H7 (cell line): ENCODE data around the gene FOXS1. TPM values are rescaled to one million over a fixed set of nuclear protein-coding genes. Genes with fewer than 3 reads are reported as not detected.

Experiments
- DNase-seq: peaks from one replicate; pipeline ENCODE4 v3.0.0; 2012
- H3K27me3 ChIP-seq: 2 replicates; pipeline ENCODE4 v1.6.0; 2011; ENCODE audit warnings: mild to moderate bottlenecking, low read length; ENCODE audit not compliant: control insufficient read depth, insufficient read depth
- H3K36me3 ChIP-seq: replicated peaks from 2 replicates; pipeline ENCODE4 v1.5.1; 2011; ENCODE audit warnings: low read length; ENCODE audit not compliant: control insufficient read depth, insufficient read depth
- H3K4me3 ChIP-seq: 2 replicates; pipeline ENCODE4 v1.5.1; 2011; ENCODE audit warnings: low read depth, mild to moderate bottlenecking, control low read depth, low read length, moderate library complexity; ENCODE audit not compliant: insufficient read depth
- total RNA-seq: library from RNA; depleted of rRNA; stranded (reverse); fragments of >200 nt; shearing (Covaris generic); gene quantifications from 2 replicates; pipeline ENCODE4 v1.2.3, GENCODE V29; 2014; rRNA removed

The FOXS1 gene
- total RNA-seq = 0.38 TPM in 1 of 2 replicates, not detected in the other

DNA sequence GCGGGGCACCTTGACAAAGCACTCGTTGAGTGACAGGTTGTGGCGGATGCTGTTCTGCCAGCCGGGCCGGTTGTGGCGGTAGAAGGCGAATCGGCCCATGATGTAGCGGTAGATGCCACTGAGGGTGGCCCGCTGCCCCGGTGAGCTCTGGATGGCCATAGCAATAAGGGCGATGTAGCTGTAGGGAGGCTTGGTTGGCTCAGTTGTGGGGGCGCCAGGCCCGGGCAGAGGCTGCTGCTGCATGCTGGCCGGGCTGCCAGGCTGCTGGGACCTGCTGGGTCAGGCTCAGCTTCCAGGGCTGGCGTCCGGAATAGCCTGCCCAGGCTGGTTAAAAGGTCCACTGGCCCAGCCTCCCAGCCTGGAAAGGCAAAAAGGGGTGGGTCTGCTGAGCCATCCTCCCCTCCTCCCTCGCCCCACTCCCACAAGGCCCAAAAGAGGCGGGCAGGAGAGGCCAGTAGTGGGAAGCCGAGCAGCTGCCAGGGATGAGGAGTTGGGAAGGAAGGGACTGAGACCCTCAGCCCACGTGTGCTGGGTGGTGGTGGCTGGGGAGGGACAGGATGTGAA lies at the start of gene FOXS1:
TSS of gene FOXS1 (minus strand) at position 305 of the 564 bp plus-strand sequence. CDS start at position 243, 62 bp downstream.
- DNase-seq = peak; percentile 89
- peaks cover 17% of the 10 kb centered on the region for H3K27me3 ChIP-seq
- H3K4me3 ChIP-seq = no peak within 1 kb of the TSS
- H3K36me3 ChIP-seq = no peaks in the 10 kb centered on the region

GRCh38 chr20:31890646-31891045 lies 45.2 kb upstream of the FOXS1 start:
- no peak for DNase-seq
- H3K36me3 ChIP-seq = no peaks in the 10 kb centered on the region
- no peak overlapping the region for H3K4me3 ChIP-seq
- H3K27me3 ChIP-seq = no peaks in the 10 kb centered on the region

DNA sequence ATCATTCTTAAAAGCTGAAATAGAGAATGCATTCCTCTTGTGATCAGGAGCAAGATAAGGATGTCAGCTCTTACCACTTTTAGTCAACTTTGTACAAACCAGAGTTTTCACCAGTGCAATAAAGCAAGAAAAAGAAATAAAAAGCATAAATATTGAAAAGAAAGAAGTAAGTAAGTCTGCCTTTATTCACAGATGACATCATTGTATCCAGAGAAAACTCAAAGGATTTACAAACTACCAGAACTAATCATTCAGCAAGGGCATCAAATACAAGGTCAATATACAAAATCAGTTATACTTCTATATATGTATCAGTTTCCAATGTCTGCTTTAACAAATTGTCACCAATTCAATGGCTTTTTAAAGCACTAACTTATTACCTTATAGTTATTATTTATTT lies 38.4 kb upstream of the FOXS1 start:
- no peak for DNase-seq
- Histone ChIP-seq H3K36me3 (no peaks in the 10 kb centered on the region), H3K27me3 (no peaks in the 10 kb centered on the region), H3K4me3 (no peak overlapping the region)

DNA sequence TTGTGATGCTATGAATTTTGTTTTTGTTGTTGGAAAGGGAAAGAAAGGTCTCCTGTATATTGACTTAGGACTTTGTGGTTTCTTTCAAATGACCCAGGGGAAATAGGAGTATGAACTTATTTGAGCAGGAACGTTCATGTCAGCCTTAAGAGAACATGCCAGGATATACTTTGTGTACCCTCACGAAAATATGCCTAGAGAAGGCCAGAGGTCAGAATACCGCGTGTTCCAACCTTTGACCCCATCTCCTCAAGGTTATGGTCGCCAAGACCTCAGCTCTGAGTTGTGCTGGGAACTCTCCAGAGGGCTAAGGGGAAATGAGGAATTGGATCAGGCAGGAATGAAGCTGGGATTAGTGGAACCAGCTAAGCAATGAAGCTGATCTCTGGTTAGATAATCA lies 36.5 kb upstream of the FOXS1 start:
- no peak for DNase-seq

GRCh38 chr20:31879143-31879987 lies 34.0 kb upstream of the FOXS1 start:
- H3K4me3 ChIP-seq = peak overlapping the region; percentile 42
- DNase-seq = peak; percentile 99
- H3K27me3 ChIP-seq = peaks cover 2% of the 10 kb centered on the region; the same call in 1 of the 2 replicates
- no peaks in the 10 kb centered on the region for H3K36me3 ChIP-seq

More for the DNA sequence above, 36.5 kb upstream of the FOXS1 start:
- peaks cover 2% of the 10 kb centered on the region; the same call in 1 of the 2 replicates for H3K27me3 ChIP-seq
- no peak overlapping the region for H3K4me3 ChIP-seq
- H3K36me3 ChIP-seq = no peaks in the 10 kb centered on the region

- Histone ChIP-seq H3K4me3 (no peak overlapping the region), H3K36me3 (no peaks in the 10 kb centered on the region), H3K27me3 (peaks cover 2% of the 10 kb centered on the region; the same call in 1 of the 2 replicates)
- no peak for DNase-seq
Measured at GRCh38 chr20:31877684-31878083, 32.3 kb upstream of the FOXS1 start.

- Histone ChIP-seq H3K36me3 (no peaks in the 10 kb centered on the region), H3K27me3 (peaks cover 13% of the 10 kb centered on the region), H3K4me3 (no peak overlapping the region)
- DNase-seq = no peak
Measured at GRCh38 chr20:31875671-31876070, 30.3 kb upstream of the FOXS1 start.

- Histone ChIP-seq H3K27me3 (peaks cover 33% of the 10 kb centered on the region), H3K4me3 (no peak overlapping the region), H3K36me3 (no peaks in the 10 kb centered on the region)
- DNase-seq = no peak
Measured at GRCh38 chr20:31872406-31872805, 27.0 kb upstream of the FOXS1 start.

- DNase-seq = no peak
- Histone ChIP-seq H3K36me3 (no peaks in the 10 kb centered on the region), H3K27me3 (peaks cover 33% of the 10 kb centered on the region), H3K4me3 (no peak overlapping the region)
Measured at GRCh38 chr20:31871618-31871954, 26.2 kb upstream of the FOXS1 start.

DNA sequence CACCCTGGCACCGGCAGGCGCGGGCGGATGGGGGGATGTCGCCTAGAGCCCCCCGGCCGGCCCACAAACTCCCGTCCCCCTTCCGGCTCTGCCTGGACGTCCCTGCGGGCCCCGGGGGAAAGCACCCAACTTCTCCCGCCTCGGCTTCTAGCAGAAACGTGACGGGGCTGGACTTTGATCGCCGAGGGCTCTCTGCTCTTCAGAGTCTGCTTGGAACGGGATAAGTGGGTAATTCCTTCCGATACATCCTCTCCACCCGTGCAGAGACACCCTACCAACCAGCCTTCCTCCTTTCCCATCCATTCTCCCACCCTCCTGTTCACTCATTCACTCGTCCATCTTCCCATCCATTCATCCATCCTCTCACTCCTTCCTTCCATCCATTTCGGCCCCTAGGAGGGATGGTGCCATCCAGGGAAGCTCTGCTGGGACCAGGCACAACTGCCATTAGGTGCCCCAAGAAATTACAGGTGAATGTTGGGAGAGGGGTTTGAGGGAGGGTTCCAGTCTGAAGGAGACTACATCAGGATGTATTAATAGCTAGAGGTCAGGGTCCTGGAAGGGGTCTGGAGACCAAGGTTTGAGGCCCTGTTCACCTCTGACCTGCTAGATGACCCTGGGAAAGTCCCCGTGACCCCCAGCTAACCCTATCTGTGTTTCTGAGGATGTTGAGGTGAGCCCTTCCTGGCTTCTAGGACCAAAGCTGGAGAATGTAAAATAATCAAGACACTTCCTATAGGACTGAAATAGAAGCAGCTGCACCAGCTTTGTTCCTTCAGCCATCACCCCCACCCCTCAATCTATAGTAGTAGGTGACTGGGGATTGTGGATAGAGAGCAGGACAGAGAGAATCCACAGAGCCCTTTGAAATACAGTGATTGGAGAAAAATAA lies 25.6 kb upstream of the FOXS1 start:
- no peak for DNase-seq
- peak overlapping the region; percentile 61 for H3K4me3 ChIP-seq
- peaks cover 33% of the 10 kb centered on the region for H3K27me3 ChIP-seq
- H3K36me3 ChIP-seq = no peaks in the 10 kb centered on the region

DNA sequence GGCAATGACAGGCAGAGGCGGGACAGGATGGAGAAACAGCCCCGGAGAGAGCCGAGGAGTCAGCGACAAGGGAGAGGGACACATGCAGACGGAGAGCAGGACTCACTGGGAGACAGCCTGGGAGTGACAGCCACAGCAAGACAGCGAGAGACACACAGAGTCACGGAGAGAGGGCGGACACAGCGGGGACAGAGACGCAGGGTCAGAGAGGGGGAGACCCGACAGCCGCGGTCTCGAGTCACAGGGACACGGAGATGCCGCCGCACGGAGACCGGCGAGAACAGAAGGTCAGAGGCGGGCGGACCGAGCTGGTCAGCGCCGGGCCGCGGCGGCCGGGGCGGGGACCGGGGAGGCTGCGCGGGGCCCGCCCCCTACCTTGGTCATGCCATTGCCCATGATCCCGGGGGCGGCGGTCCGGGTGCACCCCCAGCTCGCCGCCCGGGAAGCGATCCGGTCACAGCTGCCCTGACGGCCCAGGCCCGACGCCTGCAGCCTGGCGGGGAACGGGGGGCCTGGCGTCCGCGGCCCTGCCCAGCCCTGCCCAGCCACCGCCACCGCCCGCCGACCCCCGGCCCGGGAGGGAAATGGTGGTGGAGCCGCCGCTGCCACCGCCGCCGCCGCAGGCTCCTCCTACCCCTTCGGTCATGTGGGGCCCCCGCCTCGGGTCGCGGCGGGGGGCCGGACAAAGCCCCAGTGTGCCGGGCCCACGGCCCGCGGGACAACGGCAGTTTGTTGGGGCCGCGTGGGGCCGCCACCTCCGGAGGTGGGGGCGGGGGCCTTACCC lies 24.7 kb upstream of the FOXS1 start, which contains the start of the genes DUSP15 and TTLL9:
TSS of gene DUSP15 (minus strand) at position 586 of the 784 bp plus-strand sequence. CDS start at position 396, 190 bp downstream.
TSS of gene TTLL9 (plus strand) at position 693 of the 784 bp plus-strand sequence. CDS start 493 bp downstream, outside the sequence.
- DNase-seq = peak; percentile 93
- H3K36me3 ChIP-seq = no peaks in the 10 kb centered on the region
- H3K4me3 ChIP-seq = peak within 1 kb of the TSS; percentile 61
- peaks cover 33% of the 10 kb centered on the region for H3K27me3 ChIP-seq

DNA sequence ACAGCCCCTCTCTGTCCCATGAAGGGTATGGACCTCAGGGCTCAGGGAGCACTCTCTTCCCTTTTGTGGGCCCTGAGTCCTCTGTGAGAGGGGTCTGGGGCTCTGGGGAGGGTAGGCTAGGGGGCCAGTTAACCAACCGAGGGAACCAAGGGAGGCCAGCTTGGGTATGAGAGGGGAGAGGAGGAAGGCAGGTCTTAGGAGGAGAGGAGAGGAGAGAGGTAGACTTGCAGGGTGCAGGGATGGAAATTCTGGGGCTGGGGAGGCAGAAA lies 24.2 kb upstream of the FOXS1 start:
- Histone ChIP-seq H3K27me3 (peaks cover 33% of the 10 kb centered on the region), H3K36me3 (no peaks in the 10 kb centered on the region), H3K4me3 (peak overlapping the region; percentile 61)
- DNase-seq = no peak

DNA sequence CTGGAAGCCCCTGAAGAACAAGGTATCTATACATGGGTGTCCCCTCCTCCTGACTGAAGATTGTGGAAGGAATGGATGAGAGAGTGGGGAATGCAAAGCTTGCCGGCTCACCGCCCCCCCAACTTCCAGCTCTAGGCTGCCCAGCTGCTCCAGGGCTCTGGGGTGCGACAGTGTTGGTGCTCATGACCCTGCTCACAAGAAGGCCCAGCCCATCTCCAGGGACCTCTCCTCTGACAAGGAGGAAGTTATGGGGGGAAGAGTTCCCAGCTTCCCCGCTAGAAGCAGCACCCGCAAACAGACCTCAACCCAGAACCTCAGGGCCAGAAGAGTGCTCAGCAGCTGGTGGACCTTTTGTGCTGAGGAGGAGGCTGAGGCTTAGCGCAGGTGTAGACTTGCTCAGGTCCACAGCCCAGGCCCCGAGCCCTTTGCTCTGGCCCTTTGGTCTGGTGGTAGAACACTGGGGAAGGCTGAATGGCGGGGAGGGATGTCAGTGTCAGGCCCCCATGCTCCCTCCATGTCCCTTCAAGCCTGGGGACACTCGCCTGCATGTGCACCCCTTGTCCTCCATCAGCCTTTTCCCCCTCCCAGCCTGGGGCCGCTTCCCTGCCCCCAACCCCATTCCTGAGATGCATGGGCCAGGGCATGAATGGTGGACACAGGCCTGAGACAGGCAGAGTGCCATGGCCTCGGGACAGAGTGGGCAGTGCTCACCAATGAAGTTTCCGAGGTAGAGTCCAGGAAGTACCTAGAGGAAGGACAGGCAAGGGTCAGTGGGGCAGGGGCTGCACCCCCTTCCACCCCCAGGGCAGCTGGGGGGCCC lies 23.7 kb upstream of the FOXS1 start:
- DNase-seq = peak; percentile 43
- Histone ChIP-seq H3K27me3 (peaks cover 33% of the 10 kb centered on the region), H3K36me3 (no peaks in the 10 kb centered on the region), H3K4me3 (no peak overlapping the region; the same call in 1 of the 2 replicates)
